ENCODE measurements around the gene ABCG2. TPM values are rescaled to one million over a fixed set of nuclear protein-coding genes. Genes with fewer than 3 reads are reported as not detected.

ABCG2 gene
- total RNA-seq, 3 donors from 2014 or later (not counting 1 experiment from before 2014, with no cell fraction given) = 0.19 to 0.73 (median 0.61) TPM

DNA sequence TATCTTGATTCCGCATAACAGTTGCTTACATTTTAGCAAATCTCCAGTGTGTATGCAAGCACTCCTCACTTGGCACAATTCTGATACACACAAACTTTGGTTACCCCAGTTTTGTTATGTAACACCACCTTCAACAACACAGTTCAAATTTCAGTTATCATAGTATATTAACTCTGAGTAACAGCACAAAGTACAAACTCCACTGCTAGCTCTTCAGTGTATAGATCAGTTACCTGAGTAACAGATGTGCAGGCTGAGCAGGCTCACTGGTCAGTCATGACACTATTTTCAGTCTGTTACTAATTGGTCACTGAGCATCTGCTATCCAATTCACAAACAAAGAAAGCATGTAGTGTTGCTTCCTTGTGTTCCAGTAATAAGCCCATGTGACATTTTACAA is 95.6 kb downstream of the ABCG2 start:
- TF ChIP-seq, protein P1, sequence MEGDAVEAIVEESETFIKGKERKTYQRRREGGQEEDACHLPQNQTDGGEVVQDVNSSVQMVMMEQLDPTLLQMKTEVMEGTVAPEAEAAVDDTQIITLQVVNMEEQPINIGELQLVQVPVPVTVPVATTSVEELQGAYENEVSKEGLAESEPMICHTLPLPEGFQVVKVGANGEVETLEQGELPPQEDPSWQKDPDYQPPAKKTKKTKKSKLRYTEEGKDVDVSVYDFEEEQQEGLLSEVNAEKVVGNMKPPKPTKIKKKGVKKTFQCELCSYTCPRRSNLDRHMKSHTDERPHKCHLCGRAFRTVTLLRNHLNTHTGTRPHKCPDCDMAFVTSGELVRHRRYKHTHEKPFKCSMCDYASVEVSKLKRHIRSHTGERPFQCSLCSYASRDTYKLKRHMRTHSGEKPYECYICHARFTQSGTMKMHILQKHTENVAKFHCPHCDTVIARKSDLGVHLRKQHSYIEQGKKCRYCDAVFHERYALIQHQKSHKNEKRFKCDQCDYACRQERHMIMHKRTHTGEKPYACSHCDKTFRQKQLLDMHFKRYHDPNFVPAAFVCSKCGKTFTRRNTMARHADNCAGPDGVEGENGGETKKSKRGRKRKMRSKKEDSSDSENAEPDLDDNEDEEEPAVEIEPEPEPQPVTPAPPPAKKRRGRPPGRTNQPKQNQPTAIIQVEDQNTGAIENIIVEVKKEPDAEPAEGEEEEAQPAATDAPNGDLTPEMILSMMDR (IDR thresholded peaks at IDR 0.05) = no peak
- WGBS (ENCODE audit: insufficient coverage) = 100% methylated on average over 1 of the region's 1 CpG
- no peak overlapping the region for H3K27ac ChIP-seq (ENCODE audit: low read length)
- Mint-ChIP-seq H3K9me3 (no peaks in the 10 kb centered on the region), H3K27me3 (ENCODE audit: low read depth in 2 of 2) (no peaks in the 10 kb centered on the region), H3K4me1 (no peaks in the 10 kb centered on the region), H3K36me3 (peaks cover 6% of the 10 kb centered on the region), H3K4me3 (no peak overlapping the region), H3K27ac (no peak overlapping the region)
- peaks cover 13% of the 10 kb centered on the region for H3K36me3 ChIP-seq (ENCODE audit: control insufficient read depth, insufficient read depth, low read length)
- no peak for DNase-seq
- H3K4me1 ChIP-seq (ENCODE audit: control insufficient read depth, insufficient read depth, low read length) = no peaks in the 10 kb centered on the region
- intact Hi-C loops (cut with micrococcal nuclease) = no loop called here
- ATAC-seq = no peak
- H3K9me3 ChIP-seq (ENCODE audit: control insufficient read depth, insufficient read depth, low read length) = no peaks in the 10 kb centered on the region
- no peak overlapping the region for H3K4me3 ChIP-seq (ENCODE audit: low read length)
- no peaks in the 10 kb centered on the region for H3K27me3 ChIP-seq (ENCODE audit: control insufficient read depth, insufficient read depth, low read length)

DNA sequence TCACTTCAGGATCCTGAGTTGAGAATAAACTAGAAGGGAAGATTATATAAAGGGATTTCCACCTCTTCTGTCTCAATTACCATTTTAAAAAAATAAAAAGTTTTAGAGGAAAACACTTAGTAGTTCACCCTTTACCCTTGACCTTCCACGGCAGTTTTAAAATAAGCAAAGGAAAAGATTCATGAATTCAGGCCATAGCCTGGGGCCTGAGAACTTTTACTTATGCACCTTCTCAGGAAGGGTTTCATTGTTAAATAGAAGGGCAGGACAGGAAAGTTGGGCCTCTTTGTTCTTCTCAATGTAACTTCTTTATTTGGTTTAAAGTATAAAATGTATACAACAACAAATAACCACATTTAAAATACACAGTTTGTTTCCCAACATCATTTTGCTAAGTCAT is 96.1 kb downstream of the ABCG2 start:
- Mint-ChIP-seq H3K27ac (no peak overlapping the region), H3K27me3 (ENCODE audit: low read depth in 2 of 2) (no peaks in the 10 kb centered on the region), H3K9me3 (no peaks in the 10 kb centered on the region), H3K4me1 (no peaks in the 10 kb centered on the region), H3K4me3 (no peak overlapping the region), H3K36me3 (peaks cover 1% of the 10 kb centered on the region)
- 100% methylated on average over 1 of the region's 1 CpG for WGBS (ENCODE audit: insufficient coverage)
- no peaks in the 10 kb centered on the region for H3K4me1 ChIP-seq (ENCODE audit: control insufficient read depth, insufficient read depth, low read length)
- no peak for DNase-seq
- H3K27ac ChIP-seq (ENCODE audit: low read length) = no peak overlapping the region
- H3K9me3 ChIP-seq (ENCODE audit: control insufficient read depth, insufficient read depth, low read length) = no peaks in the 10 kb centered on the region
- no peak for ATAC-seq
- intact Hi-C loops (cut with micrococcal nuclease) = no loop called here
- no peak overlapping the region for H3K4me3 ChIP-seq (ENCODE audit: low read length)
- TF ChIP-seq, protein P1 (IDR thresholded peaks at IDR 0.05) = no peak
- H3K36me3 ChIP-seq (ENCODE audit: control insufficient read depth, insufficient read depth, low read length) = peaks cover 11% of the 10 kb centered on the region
- H3K27me3 ChIP-seq (ENCODE audit: control insufficient read depth, insufficient read depth, low read length) = no peaks in the 10 kb centered on the region

DNA sequence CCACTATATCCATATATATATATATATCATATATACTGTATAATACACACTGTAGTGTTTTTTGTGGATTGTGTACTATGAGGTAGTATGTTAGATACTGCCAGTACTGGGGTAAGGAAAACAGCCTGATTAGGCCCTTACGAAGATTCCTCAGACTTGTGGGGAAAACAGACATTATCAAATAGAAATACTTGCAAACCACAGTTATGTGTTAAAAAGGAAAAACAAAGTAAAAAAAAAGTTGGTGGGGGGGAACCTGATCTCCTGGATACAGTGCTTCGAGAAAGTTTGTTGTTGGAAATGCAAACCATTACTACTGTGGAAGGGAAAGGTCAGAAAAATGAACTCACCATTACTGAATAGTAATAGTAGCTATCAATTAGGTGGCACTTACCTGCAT is 98.0 kb downstream of the ABCG2 start:
- no peak overlapping the region for H3K4me3 Mint-ChIP-seq
- no peaks in the 10 kb centered on the region for H3K27me3 Mint-ChIP-seq (ENCODE audit: low read depth in 2 of 2)
- TF ChIP-seq, protein P1 (IDR thresholded peaks at IDR 0.05) = no peak
- no peaks in the 10 kb centered on the region for H3K36me3 Mint-ChIP-seq
- H3K27ac Mint-ChIP-seq = no peak overlapping the region
- H3K4me1 Mint-ChIP-seq = no peaks in the 10 kb centered on the region
- ATAC-seq (no peak), DNase-seq (no peak)
- intact Hi-C loops (cut with micrococcal nuclease) = no loop called here
- Histone ChIP-seq H3K9me3 (ENCODE audit: control insufficient read depth, insufficient read depth, low read length) (no peaks in the 10 kb centered on the region), H3K4me1 (ENCODE audit: control insufficient read depth, insufficient read depth, low read length) (no peaks in the 10 kb centered on the region), H3K27me3 (ENCODE audit: control insufficient read depth, insufficient read depth, low read length) (no peaks in the 10 kb centered on the region), H3K27ac (ENCODE audit: low read length) (no peak overlapping the region), H3K4me3 (ENCODE audit: low read length) (no peak overlapping the region), H3K36me3 (ENCODE audit: control insufficient read depth, insufficient read depth, low read length) (peaks cover 9% of the 10 kb centered on the region)
- WGBS (ENCODE audit: insufficient coverage) = 60% methylated on average over 1 of the region's 2 CpGs
- no peaks in the 10 kb centered on the region for H3K9me3 Mint-ChIP-seq

DNA sequence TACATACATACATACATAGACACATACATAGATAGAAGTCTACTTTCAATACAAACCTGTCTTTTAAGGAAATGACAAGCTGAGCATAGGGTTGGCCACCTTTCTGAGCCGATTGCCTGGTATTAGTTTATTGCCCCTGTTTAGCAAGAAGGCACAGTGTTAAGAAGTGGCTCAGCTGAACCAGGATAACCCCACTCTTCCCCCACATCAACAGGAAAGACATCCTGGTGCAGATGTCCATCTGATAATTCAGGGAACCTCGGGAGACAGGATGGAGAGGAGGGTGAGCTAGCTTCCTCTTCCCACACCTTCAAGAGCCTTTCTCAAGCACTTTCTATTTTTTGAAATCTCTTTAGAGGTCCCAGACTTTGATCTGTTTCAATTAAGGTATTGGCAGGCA is 98.7 kb downstream of the ABCG2 start:
- Histone ChIP-seq H3K36me3 (ENCODE audit: control insufficient read depth, insufficient read depth, low read length) (peaks cover 9% of the 10 kb centered on the region), H3K27ac (ENCODE audit: low read length) (no peak overlapping the region), H3K4me3 (ENCODE audit: low read length) (no peak overlapping the region), H3K9me3 (ENCODE audit: control insufficient read depth, insufficient read depth, low read length) (no peaks in the 10 kb centered on the region), H3K27me3 (ENCODE audit: control insufficient read depth, insufficient read depth, low read length) (no peaks in the 10 kb centered on the region), H3K4me1 (ENCODE audit: control insufficient read depth, insufficient read depth, low read length) (no peaks in the 10 kb centered on the region)
- TF ChIP-seq, protein P1 (IDR thresholded peaks at IDR 0.05) = no peak
- Mint-ChIP-seq H3K9me3 (no peaks in the 10 kb centered on the region), H3K4me1 (no peaks in the 10 kb centered on the region), H3K27ac (no peak overlapping the region), H3K27me3 (ENCODE audit: low read depth in 2 of 2) (no peaks in the 10 kb centered on the region), H3K36me3 (no peaks in the 10 kb centered on the region), H3K4me3 (no peak overlapping the region)
- intact Hi-C loops (cut with micrococcal nuclease) = no loop called here
- DNase-seq = no peak
- ATAC-seq = no peak
- WGBS (ENCODE audit: insufficient coverage) = 83% methylated on average over 1 of the region's 2 CpGs
